HFFc6 (cell line): Measurements from ENCODE around the gene DSE. TPM values are rescaled to one million over a fixed set of nuclear protein-coding genes. Genes with fewer than 3 reads are reported as not detected.

ENCODE experiments used
- DNase-seq: peaks from one replicate; pipeline ENCODE4 v3.0.0-alpha.2; 2018
- H3K27ac Mint-ChIP-seq: 2 replicates; pipeline ENCODE4 v1.8.0; 2020; ENCODE audit warnings: mild to moderate bottlenecking, mixed read lengths
- H3K27me3 Mint-ChIP-seq: 2 replicates; pipeline ENCODE4 v1.8.0; 2021; ENCODE audit warnings: mild to moderate bottlenecking, moderate library complexity, mixed read lengths; ENCODE audit not compliant: insufficient read depth
- H3K36me3 Mint-ChIP-seq: 2 replicates; pipeline ENCODE4 v1.8.0; 2021; ENCODE audit warnings: low read depth, mixed read lengths
- H3K4me1 Mint-ChIP-seq: 2 replicates; pipeline ENCODE4 v1.8.0; 2020; ENCODE audit warnings: low read depth, mixed read lengths
- H3K4me3 Mint-ChIP-seq: 2 replicates; pipeline ENCODE4 v1.8.0; 2020; ENCODE audit warnings: mild to moderate bottlenecking, moderate library complexity, mixed read lengths
- H3K9me3 Mint-ChIP-seq: 2 replicates; pipeline ENCODE4 v1.8.0; 2020; ENCODE audit warnings: mild to moderate bottlenecking, mixed read lengths
- CTCF ChIP-seq: fragments of 200-600 bp; sonication (generic); IDR thresholded peaks from 2 replicates; pipeline ENCODE4 v1.5.0; 2021; ENCODE audit warnings: antibody characterized with exemption, mild to moderate bottlenecking
- total RNA-seq, 6 experiments: library from RNA; stranded (reverse); fragmentation: NEBNext Ultra II Directional; extraction: Animal tissue kit (Norgen Biotek cat#: 25700); gene quantifications; 2 replicates in 1 of 6; 3 replicates in 5 of 6; pipeline ENCODE4 v1.2.3, GENCODE V29; 2021

Gene DSE
- total RNA-seq, 6 experiments from 2014 or later, result 86.7 to 110 (median 94.9) TPM

GRCh38 chr6:116400328-116400727 is 29.6 kb downstream of the DSE start:
- H3K27ac Mint-ChIP-seq, result no peak overlapping the region
- DNase-seq, result no peak
- H3K36me3 Mint-ChIP-seq, result peaks cover 18% of the 10 kb centered on the region
- H3K4me3 Mint-ChIP-seq, result no peak overlapping the region
- TF ChIP-seq CTCF, result no peak
- H3K4me1 Mint-ChIP-seq, result peaks cover 95% of the 10 kb centered on the region
- no peaks in the 10 kb centered on the region for H3K9me3 Mint-ChIP-seq
- no peaks in the 10 kb centered on the region; the same call in none of the 2 replicates for H3K27me3 Mint-ChIP-seq

GRCh38 chr6:116402108-116402937 is 31.6 kb downstream of the DSE start:
- Mint-ChIP-seq H3K4me1 (peaks cover 97% of the 10 kb centered on the region), H3K36me3 (peaks cover 21% of the 10 kb centered on the region), H3K9me3 (no peaks in the 10 kb centered on the region), H3K4me3 (no peak overlapping the region), H3K27ac (no peak overlapping the region; the same call in 1 of the 2 replicates), H3K27me3 (no peaks in the 10 kb centered on the region; the same call in none of the 2 replicates)
- DNase-seq, result no peak
- peak; percentile 35; the same call in 1 of the 2 replicates for TF ChIP-seq CTCF

GRCh38 chr6:116403205-116403604 is 32.5 kb downstream of the DSE start:
- H3K4me1 Mint-ChIP-seq, result peaks cover 97% of the 10 kb centered on the region
- no peaks in the 10 kb centered on the region; the same call in none of the 2 replicates for H3K27me3 Mint-ChIP-seq
- no peak overlapping the region; the same call in 1 of the 2 replicates for H3K27ac Mint-ChIP-seq
- no peak overlapping the region for H3K4me3 Mint-ChIP-seq
- no peak for DNase-seq
- no peaks in the 10 kb centered on the region for H3K9me3 Mint-ChIP-seq
- TF ChIP-seq CTCF, result no peak
- peaks cover 27% of the 10 kb centered on the region for H3K36me3 Mint-ChIP-seq

GRCh38 chr6:116404696-116405095 is 33.9 kb downstream of the DSE start:
- H3K9me3 Mint-ChIP-seq, result no peaks in the 10 kb centered on the region
- no peaks in the 10 kb centered on the region; the same call in 1 of the 2 replicates for H3K27me3 Mint-ChIP-seq
- TF ChIP-seq CTCF, result no peak
- H3K27ac Mint-ChIP-seq, result peak overlapping the region; percentile 80
- H3K36me3 Mint-ChIP-seq, result peaks cover 25% of the 10 kb centered on the region
- peak overlapping the region; percentile 65 for H3K4me3 Mint-ChIP-seq
- H3K4me1 Mint-ChIP-seq, result peaks cover 87% of the 10 kb centered on the region
- no peak for DNase-seq

- H3K27ac Mint-ChIP-seq, result peak overlapping the region; percentile 89
- peaks cover 22% of the 10 kb centered on the region for H3K36me3 Mint-ChIP-seq
- TF ChIP-seq CTCF, result no peak
- H3K9me3 Mint-ChIP-seq, result no peaks in the 10 kb centered on the region
- peaks cover 85% of the 10 kb centered on the region for H3K4me1 Mint-ChIP-seq
- H3K27me3 Mint-ChIP-seq, result no peaks in the 10 kb centered on the region; the same call in 1 of the 2 replicates
- peak overlapping the region; percentile 65 for H3K4me3 Mint-ChIP-seq
- peak; percentile 48 for DNase-seq
Measured at GRCh38 chr6:116405138-116405537, 34.4 kb downstream of the DSE start.
